Measurements from ENCODE around the gene PAX4. TPM values are rescaled to one million over a fixed set of nuclear protein-coding genes. Genes with fewer than 3 reads are reported as not detected.

Gene PAX4
- total RNA-seq, 1 donor from 2014 or later, result not detected

- peak overlapping the region; percentile 66 for H3K4me3 Mint-ChIP-seq
- no peaks in the 10 kb centered on the region for H3K9me3 Mint-ChIP-seq
- Histone ChIP-seq H3K27me3 (peaks cover 75% of the 10 kb centered on the region), H3K4me3 (peak overlapping the region; percentile 52), H3F3A (ENCODE audit: low read depth) (peaks cover 4% of the 10 kb centered on the region), H3K4me2 (peak overlapping the region; percentile 89), H3K9me3 (ENCODE audit: low read depth) (no peaks in the 10 kb centered on the region), H3K27ac (no peak overlapping the region), H2AFZ (replicated peaks) (peak overlapping the region; percentile 29), H3K79me2 (ENCODE audit: low read depth) (no peaks in the 10 kb centered on the region), H4K20me1 (ENCODE audit: low read depth) (no peaks in the 10 kb centered on the region), H3K9ac (no peak overlapping the region), H3K4me1 (peaks cover 9% of the 10 kb centered on the region), H3K36me3 (no peaks in the 10 kb centered on the region)
- no peaks in the 10 kb centered on the region for H3K4me1 Mint-ChIP-seq
- peak; percentile 25 for DNase-seq (ENCODE audit: low spot score)
- TF ChIP-seq CTCF (IDR thresholded peaks at IDR 0.05) (no peak), EZH2 (IDR thresholded peaks at IDR 0.05) (no peak), EZH2phosphoT487 (IDR thresholded peaks at IDR 0.05) (no peak)
- H3K36me3 Mint-ChIP-seq, result no peaks in the 10 kb centered on the region
- peaks cover 40% of the 10 kb centered on the region for H3K27me3 Mint-ChIP-seq (ENCODE audit: insufficient read depth, low read depth)
- H3K27ac Mint-ChIP-seq, result no peak overlapping the region
Measured at GRCh38 chr7:127620406-127621233, 2.7 kb upstream of the PAX4 start.

GRCh38 chr7:127619681-127620405 is 1.9 kb upstream of the PAX4 start:
- Mint-ChIP-seq H3K27me3 (ENCODE audit: insufficient read depth, low read depth) (peaks cover 40% of the 10 kb centered on the region), H3K4me3 (peak overlapping the region; percentile 66)

GRCh38 chr7:127618775-127619174 is 833 bp upstream of the PAX4 start:
- no peak overlapping the region for H3K4me3 Mint-ChIP-seq
- Histone ChIP-seq H3K9me3 (ENCODE audit: low read depth) (no peaks in the 10 kb centered on the region), H3F3A (ENCODE audit: low read depth) (peaks cover 4% of the 10 kb centered on the region), H3K27me3 (peaks cover 76% of the 10 kb centered on the region), H3K4me2 (no peak overlapping the region), H3K79me2 (ENCODE audit: low read depth) (no peaks in the 10 kb centered on the region), H3K4me1 (peaks cover 9% of the 10 kb centered on the region), H3K27ac (no peak overlapping the region), H2AFZ (replicated peaks) (no peak overlapping the region), H3K9ac (no peak overlapping the region), H3K36me3 (no peaks in the 10 kb centered on the region), H3K4me3 (no peak overlapping the region), H4K20me1 (ENCODE audit: low read depth) (no peaks in the 10 kb centered on the region)
- H3K4me1 Mint-ChIP-seq, result no peaks in the 10 kb centered on the region
- no peak overlapping the region for H3K27ac Mint-ChIP-seq
- H3K9me3 Mint-ChIP-seq, result no peaks in the 10 kb centered on the region
- no peak for DNase-seq (ENCODE audit: low spot score)
- no peak for TF ChIP-seq EZH2phosphoT487 (IDR thresholded peaks at IDR 0.05)
- TF ChIP-seq CTCF (IDR thresholded peaks at IDR 0.05), result no peak
- TF ChIP-seq EZH2 (IDR thresholded peaks at IDR 0.05), result no peak
- peaks cover 40% of the 10 kb centered on the region for H3K27me3 Mint-ChIP-seq (ENCODE audit: insufficient read depth, low read depth)
- no peaks in the 10 kb centered on the region for H3K36me3 Mint-ChIP-seq

More at GRCh38 chr7:127619681-127620405, 1.9 kb upstream of the PAX4 start:
- H2AFZ ChIP-seq (replicated peaks), result peak overlapping the region; percentile 29
- peak overlapping the region; percentile 52 for H3K4me3 ChIP-seq
- peaks cover 9% of the 10 kb centered on the region for H3K4me1 ChIP-seq
- H3F3A ChIP-seq (ENCODE audit: low read depth), result peaks cover 4% of the 10 kb centered on the region
- H3K79me2 ChIP-seq (ENCODE audit: low read depth), result no peaks in the 10 kb centered on the region
- Mint-ChIP-seq H3K27ac (no peak overlapping the region), H3K4me1 (no peaks in the 10 kb centered on the region), H3K36me3 (no peaks in the 10 kb centered on the region), H3K9me3 (no peaks in the 10 kb centered on the region)
- H3K27ac ChIP-seq, result no peak overlapping the region
- peak overlapping the region; percentile 89 for H3K4me2 ChIP-seq
- peak; percentile 75 for DNase-seq (ENCODE audit: low spot score)
- no peaks in the 10 kb centered on the region for H4K20me1 ChIP-seq (ENCODE audit: low read depth)
- peaks cover 76% of the 10 kb centered on the region for H3K27me3 ChIP-seq
- no peak overlapping the region for H3K9ac ChIP-seq
- no peaks in the 10 kb centered on the region for H3K9me3 ChIP-seq (ENCODE audit: low read depth)
- no peak for TF ChIP-seq EZH2 (IDR thresholded peaks at IDR 0.05)
- TF ChIP-seq CTCF (IDR thresholded peaks at IDR 0.05), result peak; percentile 23
- no peak for TF ChIP-seq EZH2phosphoT487 (IDR thresholded peaks at IDR 0.05)
- no peaks in the 10 kb centered on the region for H3K36me3 ChIP-seq

Measured in neural progenitor cell (in vitro differentiated cells).